Camera-type eye (tissue), 1 donor: ENCODE data around the gene IL17B. TPM values are rescaled to one million over a fixed set of nuclear protein-coding genes. Genes with fewer than 3 reads are reported as not detected.

Experiments
- total RNA-seq: library from RNA; depleted of rRNA; stranded (reverse); fragments of >200 nt; gene quantifications from one replicate; pipeline ENCODE4 v1.2.3, GENCODE V29; 2014

IL17B gene
- total RNA-seq, result 7.1 TPM

GRCh38 chr5:149379177-149379761 lies at the start of gene IL17B:
TSS of gene IL17B (minus strand) at chr5:149379292. CDS start at chr5:149379225, 67 bp downstream.

DNA sequence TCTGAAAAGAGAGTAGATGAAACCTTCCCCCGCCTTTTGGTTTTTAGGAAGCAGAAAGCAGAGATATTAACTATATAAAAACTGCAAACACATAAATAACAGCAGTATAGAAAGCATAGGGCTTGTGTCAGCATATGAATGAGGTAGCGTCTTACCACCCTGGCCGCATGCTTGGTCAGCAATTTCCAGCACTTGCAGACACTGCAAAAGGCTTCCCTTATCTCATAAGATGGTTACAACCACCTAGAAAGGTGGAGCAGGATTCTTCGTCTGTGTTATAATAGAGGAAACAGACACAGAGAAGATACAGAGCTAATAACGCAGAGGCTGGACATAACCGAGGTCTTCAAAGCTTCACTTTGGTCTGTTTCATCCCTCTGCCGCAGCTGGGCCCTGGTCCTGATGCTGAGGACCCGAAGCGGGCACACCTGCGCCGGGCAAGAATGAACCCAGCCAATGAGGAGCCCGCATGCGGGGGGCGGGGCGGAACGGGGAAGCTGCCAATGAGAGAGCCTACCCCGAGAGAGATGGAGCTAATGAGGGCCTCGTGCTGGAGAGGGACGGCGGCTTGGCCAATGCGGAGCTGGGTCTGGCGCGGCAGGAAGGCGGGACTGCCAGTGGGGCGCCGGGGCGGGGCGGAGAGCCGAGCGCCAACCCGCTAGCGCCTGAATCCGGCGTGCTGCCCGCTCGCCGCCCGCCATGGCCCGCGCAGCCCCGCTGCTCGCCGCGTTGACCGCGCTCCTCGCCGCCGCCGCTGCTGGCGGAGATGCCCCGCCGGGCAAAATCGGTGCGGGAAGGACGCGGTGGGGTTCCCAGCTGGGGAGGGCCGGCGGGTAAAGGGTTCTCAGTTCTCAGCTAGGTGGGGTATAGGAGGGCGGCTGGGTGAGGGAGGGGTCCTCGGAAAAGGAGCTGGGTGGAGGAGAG lies 21.5 kb downstream of the IL17B start, which contains the start of gene PCYOX1L:
PCYOX1L (plus strand) TSS at position 677 of the 924 bp plus-strand sequence; CDS start at position 700, 23 bp downstream.

GRCh38 chr5:149345147-149345891 lies 33.8 kb downstream of the IL17B start, which contains the start of gene GRPEL2:
TSS of gene GRPEL2 (plus strand) at chr5:149345499. CDS start at chr5:149345540, 41 bp downstream.

Other genes starting within 250 kb of the IL17B start
- 13.1 TPM for gene ABLIM3, start 237.8 kb downstream of the IL17B start, total RNA-seq
- 21.0 TPM for gene AFAP1L1, start 107.4 kb downstream of the IL17B start, total RNA-seq
- 26.8 TPM for gene GRPEL2, start 33.8 kb downstream of the IL17B start, total RNA-seq
- gene PCYOX1L, start 21.2 kb downstream of the IL17B start, total RNA-seq, result 19.8 TPM
- 292 TPM for gene CSNK1A1, start 172.1 kb upstream of the IL17B start, total RNA-seq
- 19.0 TPM for gene ARHGEF37, start 202.2 kb upstream of the IL17B start, total RNA-seq